Stimulated activated naive CD8-positive, alpha-beta T cell treated with anti-CD3 and anti-CD28 coated beads, Interleukin-15, Interleukin-2, amounts not matched to agents 100 U/mL and 50 U/mL, for 24 hours (primary cell): Measurements from ENCODE around the gene INHBB.

Experiments
- ATAC-seq: fragments of 150-1000 bp; cut with Tn5 transposase; one replicate; pipeline ENCODE4 v1.10.0; 2021
- DNase-seq: peaks from one replicate; pipeline ENCODE4 v3.0.0; 2021

The INHBB gene

GRCh38 chr2:120398051-120398995, 52.4 kb downstream of the INHBB start:
- ATAC-seq: no peak
- no peak for DNase-seq

DNA sequence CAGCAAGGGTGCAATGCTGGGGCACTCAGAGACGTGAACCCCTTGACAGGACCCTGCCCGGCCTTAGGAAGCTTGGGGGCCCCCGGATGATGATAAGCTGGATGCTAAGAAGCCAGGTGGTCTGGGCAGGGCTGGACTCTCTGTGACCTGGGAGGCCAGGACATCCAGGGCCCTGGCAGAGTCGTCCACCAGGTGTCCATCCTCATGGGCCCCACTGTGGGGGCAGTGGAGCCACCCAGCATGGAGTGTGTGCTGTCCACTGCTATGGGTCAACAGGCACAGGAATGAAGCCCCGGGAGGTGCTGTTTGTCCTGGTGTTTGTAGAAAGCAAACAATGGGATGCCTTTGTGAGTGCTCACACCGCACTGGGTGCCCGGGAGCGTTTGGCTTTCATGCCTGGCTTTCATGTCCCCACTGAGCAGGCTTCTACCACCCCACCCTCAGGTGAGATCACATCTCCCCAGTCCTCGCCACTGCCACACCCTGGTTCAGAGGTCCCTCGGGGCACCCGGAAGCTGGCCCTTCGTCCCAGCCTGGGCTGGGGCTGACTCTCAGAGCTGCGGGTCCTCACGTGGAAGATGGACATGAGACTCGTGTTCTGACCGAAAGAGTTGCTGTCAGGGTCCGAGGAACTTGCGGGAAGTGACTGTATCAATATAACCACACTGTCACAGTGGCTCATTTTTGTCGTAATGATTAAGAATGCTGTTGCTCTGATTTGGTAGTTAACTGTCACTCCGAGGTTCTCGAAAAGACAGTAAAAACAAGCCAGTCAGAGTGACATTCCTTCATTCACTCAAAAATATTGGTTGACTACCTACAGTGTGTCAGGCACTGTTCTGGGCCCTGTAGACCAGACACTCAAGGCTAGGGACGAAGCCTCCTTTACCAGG, 53.3 kb downstream of the INHBB start:
- no peak for DNase-seq
- no peak for ATAC-seq

DNA sequence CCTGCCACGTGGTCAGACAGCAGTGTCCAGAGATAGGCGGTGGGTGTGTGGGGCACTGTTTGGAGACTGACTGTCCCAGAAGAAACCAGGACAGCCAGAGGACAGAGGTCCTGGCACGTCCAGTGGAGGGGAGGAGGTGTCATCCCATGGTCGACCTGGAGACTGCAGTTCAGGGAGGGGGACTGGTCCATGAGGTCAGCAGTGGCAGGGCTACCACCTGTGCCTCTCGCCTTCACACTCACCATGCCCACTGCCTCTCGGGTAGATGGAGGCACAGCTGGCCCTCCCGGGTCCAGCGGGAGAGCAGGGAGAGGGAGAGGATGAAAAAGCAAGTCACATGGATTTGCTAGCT, 53.9 kb downstream of the INHBB start:
- DNase-seq (no peak), ATAC-seq (no peak)

GRCh38 chr2:120400551-120400950, 54.6 kb downstream of the INHBB start:
- ATAC-seq: no peak
- no peak for DNase-seq
